ENCODE measurements around the gene CHIT1. TPM values are rescaled to one million over a fixed set of nuclear protein-coding genes. Genes with fewer than 3 reads are reported as not detected.
"Not testable (repeated sequence)": the region's sequence is repeated elsewhere in the genome, so short reads cannot be mapped to it uniquely, and the experiment has no call there.

CHIT1 gene
- total RNA-seq, 4 donors from 2014 or later: 0.07 to 0.77 TPM; not detected in 2

DNA sequence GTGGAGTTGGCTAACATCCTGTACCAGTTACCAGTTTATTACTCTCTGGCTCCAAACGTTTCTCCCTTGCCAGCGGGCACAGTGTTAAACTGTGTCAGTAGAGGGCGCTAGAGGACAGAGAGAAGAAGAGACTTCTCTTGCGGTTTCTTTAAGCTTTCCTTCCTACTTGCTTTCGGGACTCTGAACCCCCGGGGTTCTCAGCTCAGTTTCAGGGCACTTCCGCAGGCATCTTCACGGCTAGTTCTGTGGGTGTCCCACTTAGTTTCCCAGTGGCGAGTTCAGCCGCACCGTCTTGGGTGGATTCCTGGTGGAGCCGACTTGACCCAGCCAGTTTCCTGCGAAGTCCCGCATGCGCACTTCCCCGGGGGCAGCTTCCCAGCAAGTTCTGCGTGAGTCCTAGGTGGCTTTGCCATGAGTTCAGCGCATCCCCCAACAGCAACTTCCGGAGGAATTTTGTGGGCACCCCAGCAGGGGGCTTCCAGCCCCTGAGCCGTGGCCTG lies 37.9 kb upstream of the CHIT1 start:
- H3K36me3 ChIP-seq: no peaks in the 10 kb centered on the region
- no peaks in the 10 kb centered on the region for H3K27me3 ChIP-seq
- H3K4me3 ChIP-seq: peak overlapping the region; percentile 45 to 57
- H3K9me3 ChIP-seq: no peaks in the 10 kb centered on the region
- TF ChIP-seq, protein P1, sequence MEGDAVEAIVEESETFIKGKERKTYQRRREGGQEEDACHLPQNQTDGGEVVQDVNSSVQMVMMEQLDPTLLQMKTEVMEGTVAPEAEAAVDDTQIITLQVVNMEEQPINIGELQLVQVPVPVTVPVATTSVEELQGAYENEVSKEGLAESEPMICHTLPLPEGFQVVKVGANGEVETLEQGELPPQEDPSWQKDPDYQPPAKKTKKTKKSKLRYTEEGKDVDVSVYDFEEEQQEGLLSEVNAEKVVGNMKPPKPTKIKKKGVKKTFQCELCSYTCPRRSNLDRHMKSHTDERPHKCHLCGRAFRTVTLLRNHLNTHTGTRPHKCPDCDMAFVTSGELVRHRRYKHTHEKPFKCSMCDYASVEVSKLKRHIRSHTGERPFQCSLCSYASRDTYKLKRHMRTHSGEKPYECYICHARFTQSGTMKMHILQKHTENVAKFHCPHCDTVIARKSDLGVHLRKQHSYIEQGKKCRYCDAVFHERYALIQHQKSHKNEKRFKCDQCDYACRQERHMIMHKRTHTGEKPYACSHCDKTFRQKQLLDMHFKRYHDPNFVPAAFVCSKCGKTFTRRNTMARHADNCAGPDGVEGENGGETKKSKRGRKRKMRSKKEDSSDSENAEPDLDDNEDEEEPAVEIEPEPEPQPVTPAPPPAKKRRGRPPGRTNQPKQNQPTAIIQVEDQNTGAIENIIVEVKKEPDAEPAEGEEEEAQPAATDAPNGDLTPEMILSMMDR (IDR thresholded peaks at IDR 0.05): peak; percentile 90 to 96 (median 92)
- no peak for TF ChIP-seq POLR2A (IDR thresholded peaks at IDR 0.05)
- peak; percentile 83 to 89 for DNase-seq
- intact Hi-C loops (cut with DNase I; ENCODE audit: low total_unique reads): no loop called here
- peak overlapping the region; percentile 86 to 89 for H3K27ac ChIP-seq
- peaks cover 0 to 4% of the 10 kb centered on the region in 2 donors for H3K4me1 ChIP-seq

DNA sequence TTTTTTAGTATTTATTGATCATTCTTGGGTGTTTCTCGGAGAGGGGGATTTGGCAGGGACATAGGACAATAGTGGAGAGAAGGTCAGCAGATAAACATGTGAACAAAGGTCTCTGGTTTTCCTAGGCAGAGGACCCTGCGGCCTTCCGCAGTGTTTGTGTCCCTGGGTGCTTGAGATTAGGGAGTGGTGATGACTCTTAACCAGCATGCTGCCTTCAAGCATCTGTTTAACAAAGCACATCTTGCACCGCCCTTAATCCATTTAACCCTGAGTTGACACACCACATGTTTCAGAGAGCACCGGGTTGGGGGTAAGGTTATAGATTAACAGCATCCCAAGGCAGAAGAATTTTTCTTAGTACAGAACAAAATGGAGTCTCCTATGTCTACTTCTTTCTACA lies 36.7 kb upstream of the CHIT1 start:
- H3K27ac ChIP-seq; H3K4me1 ChIP-seq; H3K36me3 ChIP-seq; intact Hi-C loops (cut with DNase I; ENCODE audit: low total_unique reads); H3K27me3 ChIP-seq; DNase-seq; H3K4me3 ChIP-seq; H3K9me3 ChIP-seq: not testable (repeated sequence)

- no peaks in the 10 kb centered on the region for H3K36me3 ChIP-seq
- no peak overlapping the region for H3K4me3 ChIP-seq
- peak in 1 of 2 donors; percentile 17 for DNase-seq
- H3K27me3 ChIP-seq: no peaks in the 10 kb centered on the region
- TF ChIP-seq POLR2A (IDR thresholded peaks at IDR 0.05): no peak
- TF ChIP-seq, protein P1 (IDR thresholded peaks at IDR 0.05): no peak
- H3K27ac ChIP-seq: no peak overlapping the region
- intact Hi-C loops (cut with DNase I; ENCODE audit: low total_unique reads): no loop called here
- H3K4me1 ChIP-seq: peaks cover 0 to 4% of the 10 kb centered on the region in 2 donors
- H3K9me3 ChIP-seq: no peaks in the 10 kb centered on the region
Measured at GRCh38 chr1:203265541-203265940, 36.1 kb upstream of the CHIT1 start.

GRCh38 chr1:203264052-203264501 lies 34.6 kb upstream of the CHIT1 start:
- DNase-seq: peak in 1 of 2 donors; percentile 66
- peak overlapping the region; percentile 74 to 76 for H3K27ac ChIP-seq
- TF ChIP-seq POLR2A (IDR thresholded peaks at IDR 0.05): no peak
- TF ChIP-seq, protein P1 (IDR thresholded peaks at IDR 0.05): no peak

GRCh38 chr1:203263496-203263895 lies 34.0 kb upstream of the CHIT1 start:
- H3K9me3 ChIP-seq: no peaks in the 10 kb centered on the region
- H3K27ac ChIP-seq: peak overlapping the region; percentile 74 to 76
- H3K27me3 ChIP-seq: no peaks in the 10 kb centered on the region
- TF ChIP-seq, protein P1 (IDR thresholded peaks at IDR 0.05): no peak
- TF ChIP-seq POLR2A (IDR thresholded peaks at IDR 0.05): no peak
- DNase-seq: peak in 1 of 2 donors; percentile 45
- no peaks in the 10 kb centered on the region for H3K36me3 ChIP-seq
- no peak overlapping the region for H3K4me3 ChIP-seq
- intact Hi-C loops (cut with DNase I; ENCODE audit: low total_unique reads): no loop called here
- peaks cover 0 to 4% of the 10 kb centered on the region in 2 donors for H3K4me1 ChIP-seq

More at GRCh38 chr1:203264052-203264501, 34.6 kb upstream of the CHIT1 start:
- H3K4me1 ChIP-seq: peaks cover 0 to 4% of the 10 kb centered on the region in 2 donors
- H3K36me3 ChIP-seq: no peaks in the 10 kb centered on the region
- H3K27me3 ChIP-seq: no peaks in the 10 kb centered on the region
- intact Hi-C loops (cut with DNase I; ENCODE audit: low total_unique reads): no loop called here
- H3K4me3 ChIP-seq: no peak overlapping the region
- H3K9me3 ChIP-seq: no peaks in the 10 kb centered on the region

DNA sequence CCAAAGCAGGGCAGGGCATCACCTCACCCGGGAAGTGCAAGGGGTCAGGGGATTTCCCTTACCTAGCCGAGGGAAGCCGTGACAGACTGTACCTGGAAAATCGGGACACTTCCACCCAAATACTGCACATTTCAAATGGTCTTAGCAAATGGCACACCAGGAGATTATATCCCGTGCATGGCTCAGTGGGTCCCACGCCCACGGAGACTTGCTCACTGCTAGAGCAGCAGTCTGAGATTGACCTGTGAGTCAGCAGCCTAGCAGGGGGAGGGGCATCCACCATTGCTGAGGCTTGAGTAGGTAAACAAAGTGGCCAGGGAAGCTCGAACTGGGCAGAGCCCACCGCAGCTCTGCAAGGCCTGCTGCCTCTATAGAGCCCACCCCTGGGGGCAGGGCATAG lies 27.2 kb upstream of the CHIT1 start:
- intact Hi-C loops (cut with DNase I; ENCODE audit: low total_unique reads); H3K27ac ChIP-seq; H3K27me3 ChIP-seq; H3K9me3 ChIP-seq; DNase-seq; H3K4me1 ChIP-seq; H3K36me3 ChIP-seq; H3K4me3 ChIP-seq: not testable (repeated sequence)

DNA sequence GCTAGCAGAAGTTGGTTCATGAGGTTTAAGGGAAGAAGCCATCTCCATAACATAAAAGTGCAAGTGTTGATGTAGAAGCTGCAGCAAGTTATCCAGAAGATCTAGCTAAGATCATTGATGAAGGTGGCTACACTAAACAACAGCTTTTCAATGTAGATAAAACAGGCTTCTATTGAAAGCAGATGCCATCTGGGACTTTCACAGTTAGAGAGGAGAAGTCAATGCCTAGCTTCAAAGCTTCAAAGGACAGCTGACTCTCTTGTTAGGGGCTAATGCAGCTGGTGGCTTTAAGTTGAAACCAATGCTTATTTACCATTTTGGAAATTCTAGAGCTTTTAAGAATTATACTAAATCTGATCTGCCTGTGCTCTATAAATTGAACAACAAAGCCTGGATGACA lies 25.3 kb upstream of the CHIT1 start:
- intact Hi-C loops (cut with DNase I; ENCODE audit: low total_unique reads); H3K4me3 ChIP-seq; H3K4me1 ChIP-seq; H3K27ac ChIP-seq; H3K27me3 ChIP-seq; DNase-seq; H3K9me3 ChIP-seq; H3K36me3 ChIP-seq: not testable (repeated sequence)

Measured in uterus (tissue), 4 donors.